Upper lobe of right lung (tissue), 1 donor: ENCODE measurements around the gene EMID1. TPM values are rescaled to one million over a fixed set of nuclear protein-coding genes. Genes with fewer than 3 reads are reported as not detected.

Experiments
- ATAC-seq: fragments of 200-7000 bp; cut with Tn5 transposase; one replicate; pipeline ENCODE4 v1.9.1; 2020; ENCODE audit warnings: mild to moderate bottlenecking, moderate library complexity
- DNase-seq: peaks from one replicate; pipeline ENCODE4 v3.0.0-alpha.2; 2020
- H3K27ac ChIP-seq: fragments of 200-600 bp; one replicate; pipeline ENCODE4 v1.8.0; 2022
- H3K27me3 ChIP-seq: fragments of 200-600 bp; one replicate; pipeline ENCODE4 v1.8.0; 2022; ENCODE audit warnings: mild to moderate bottlenecking
- H3K36me3 ChIP-seq: fragments of 200-600 bp; one replicate; pipeline ENCODE4 v1.8.0; 2022
- H3K4me1 ChIP-seq: fragments of 200-600 bp; one replicate; pipeline ENCODE4 v1.8.0; 2022
- H3K4me3 ChIP-seq: fragments of 200-600 bp; one replicate; pipeline ENCODE4 v1.8.0; 2022; ENCODE audit warnings: mild to moderate bottlenecking
- H3K9me3 ChIP-seq: fragments of 200-600 bp; one replicate; pipeline ENCODE4 v1.8.0; 2022
- CTCF ChIP-seq: fragments of 200-600 bp; IDR thresholded peaks from one replicate; pipeline ENCODE4 v1.8.0; 2022; ENCODE audit warnings: antibody characterized with exemption
- intact Hi-C: fragments of 100-400 bp; cut with DNase I; formaldehyde crosslinking; loops from one replicate; pipeline ENCODE4 v1.11.0; 2022
- total RNA-seq: library from RNA; stranded (reverse); fragmentation: NEBNext Ultra II Directional; extraction: Animal tissue kit (Norgen Biotek cat#: 25700); gene quantifications from one replicate; pipeline ENCODE4 v1.2.1, GENCODE V29; 2021
- donor health status: DM: no; HTN: yes; CAD: no; lungs with severe emphysema.

EMID1 gene
- total RNA-seq, 1 donor from 2014 or later = 15.2 TPM

DNA sequence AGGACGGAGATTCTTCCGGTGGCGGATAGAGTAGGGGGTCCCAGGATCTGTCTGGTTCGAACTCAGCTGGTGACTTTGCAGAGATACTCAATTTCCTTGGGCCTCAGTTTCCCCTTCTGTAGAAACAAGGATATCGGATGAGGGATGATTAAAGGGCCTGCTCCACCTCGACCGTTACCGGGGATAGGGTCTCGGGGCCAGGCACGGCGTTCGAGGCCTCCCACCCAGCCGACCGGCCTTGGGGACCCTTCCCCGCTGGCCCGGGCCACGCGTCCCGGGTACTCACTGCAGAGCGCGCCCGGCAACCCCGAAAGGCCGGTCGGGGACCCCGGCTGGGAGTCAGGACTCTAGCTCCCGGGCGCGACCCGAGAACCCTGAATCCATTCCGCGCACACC lies 61.8 kb downstream of the EMID1 start:
- no peak for TF ChIP-seq CTCF
- Histone ChIP-seq H3K36me3 (peaks cover 9% of the 10 kb centered on the region), H3K4me1 (peaks cover 43% of the 10 kb centered on the region), H3K4me3 (peak overlapping the region; percentile 95), H3K27ac (peak overlapping the region; percentile 100), H3K27me3 (no peaks in the 10 kb centered on the region), H3K9me3 (no peaks in the 10 kb centered on the region)
- intact Hi-C loops = no loop called here
- no peak for DNase-seq
- no peak for ATAC-seq

DNA sequence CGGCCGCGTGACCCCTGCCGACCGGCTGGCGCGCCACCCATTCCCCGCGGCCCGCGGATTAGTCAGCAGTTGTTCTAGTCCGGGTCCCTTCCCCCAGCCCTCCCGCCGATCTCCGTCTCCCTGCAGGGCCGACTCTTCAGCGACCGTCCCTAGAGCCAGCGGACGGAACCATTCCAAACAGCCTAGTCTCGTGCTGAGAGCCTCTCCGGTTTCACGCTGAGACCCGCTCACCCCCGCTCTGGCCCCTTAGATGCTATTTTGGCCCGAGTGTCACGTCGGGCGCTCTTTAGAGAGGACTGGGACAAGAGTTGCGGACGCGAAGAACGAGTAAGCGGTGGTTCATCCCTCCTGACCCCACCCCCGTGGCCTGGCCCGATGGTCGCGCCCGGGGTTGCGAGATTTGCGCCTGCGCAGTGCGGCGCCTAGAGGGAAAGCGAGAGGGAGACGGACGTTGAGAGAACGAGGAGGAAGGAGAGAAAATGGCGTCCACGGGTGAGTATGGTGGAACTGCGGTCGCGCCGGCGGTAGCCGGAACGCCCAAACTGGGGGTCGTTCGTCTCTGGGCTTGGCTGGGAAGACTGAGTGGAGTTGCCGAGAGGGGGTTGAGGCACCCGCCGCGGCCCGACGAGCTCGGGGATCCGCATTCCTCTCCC lies 62.3 kb downstream of the EMID1 start, which contains the start of the genes EWSR1 and RHBDD3:
Gene EWSR1, plus strand, starts transcription at position 411 of the 653 bp plus-strand sequence. Its CDS starts 69 bp downstream, at position 480.
Gene RHBDD3, minus strand, starts transcription at position 124 of the 653 bp plus-strand sequence. CDS start 2,355 bp downstream, outside the sequence.
- peak within 1 kb of the TSS; percentile 95 for H3K4me3 ChIP-seq
- H3K27me3 ChIP-seq = no peaks in the 10 kb centered on the region
- H3K27ac ChIP-seq = peak within 1 kb of the TSS; percentile 100
- TF ChIP-seq CTCF = no peak
- peaks cover 14% of the 10 kb centered on the region for H3K36me3 ChIP-seq
- no peaks in the 10 kb centered on the region for H3K9me3 ChIP-seq
- peak; percentile 97 for DNase-seq
- intact Hi-C loops = no loop called here
- peaks cover 49% of the 10 kb centered on the region for H3K4me1 ChIP-seq
- peak; percentile 94 for ATAC-seq

GRCh38 chr22:29268511-29269229 lies 63.0 kb downstream of the EMID1 start:
- intact Hi-C loops = no loop called here
- H3K36me3 ChIP-seq = peaks cover 21% of the 10 kb centered on the region
- DNase-seq = peak; percentile 87
- no peaks in the 10 kb centered on the region for H3K27me3 ChIP-seq
- H3K4me3 ChIP-seq = peak overlapping the region; percentile 95
- peaks cover 55% of the 10 kb centered on the region for H3K4me1 ChIP-seq
- H3K27ac ChIP-seq = peak overlapping the region; percentile 100
- no peak for TF ChIP-seq CTCF
- peak; percentile 71 for ATAC-seq
- no peaks in the 10 kb centered on the region for H3K9me3 ChIP-seq

- peaks cover 26% of the 10 kb centered on the region for H3K36me3 ChIP-seq
- no peak for TF ChIP-seq CTCF
- H3K4me1 ChIP-seq = peaks cover 57% of the 10 kb centered on the region
- H3K27ac ChIP-seq = peak overlapping the region; percentile 100
- DNase-seq (no peak), ATAC-seq (no peak)
- peak overlapping the region; percentile 95 for H3K4me3 ChIP-seq
- H3K9me3 ChIP-seq = no peaks in the 10 kb centered on the region
- intact Hi-C loops = no loop called here
- no peaks in the 10 kb centered on the region for H3K27me3 ChIP-seq
Observed at GRCh38 chr22:29269230-29269604, 63.5 kb downstream of the EMID1 start.

GRCh38 chr22:29269731-29270474 lies 64.2 kb downstream of the EMID1 start:
- H3K27me3 ChIP-seq = no peaks in the 10 kb centered on the region
- peak overlapping the region; percentile 100 for H3K27ac ChIP-seq
- ATAC-seq (no peak), DNase-seq (no peak)
- H3K4me1 ChIP-seq = peaks cover 62% of the 10 kb centered on the region
- no peaks in the 10 kb centered on the region for H3K9me3 ChIP-seq
- H3K4me3 ChIP-seq = peak overlapping the region; percentile 95
- H3K36me3 ChIP-seq = peaks cover 33% of the 10 kb centered on the region
- intact Hi-C loops = no loop called here
- TF ChIP-seq CTCF = no peak
